Transverse colon (tissue), 4 donors: Measurements from ENCODE around the gene S1PR1. TPM values are rescaled to one million over a fixed set of nuclear protein-coding genes. Genes with fewer than 3 reads are reported as not detected.
A peak's percentile ranks its signal among the peaks of the same experiment; 100 is the strongest.

Source experiments
- DNase-seq: peaks from one replicate; pipeline ENCODE4 v3.0.0-alpha.2; 2019
- H3K27ac ChIP-seq, 4 donors: fragments of 200-600 bp; sonication (generic); 2 replicates each; pipeline ENCODE4 v1.5.1; 2016 to 2018; ENCODE audit warnings: inconsistent platforms in 4 of 4
- H3K27me3 ChIP-seq: fragments of 200-600 bp; sonication (generic); 2 replicates; pipeline ENCODE4 v1.5.1; 2017; ENCODE audit warnings: inconsistent platforms
- H3K36me3 ChIP-seq, 4 donors: fragments of 200-600 bp; sonication (generic); 2 replicates each; pipeline ENCODE4 v1.5.1; 2017 to 2019; ENCODE audit warnings: inconsistent platforms in 4 of 4
- H3K4me1 ChIP-seq, 4 donors: fragments of 200-600 bp; sonication (generic); 2 replicates each; pipeline ENCODE4 v1.5.1; 2017 to 2020; ENCODE audit warnings: inconsistent platforms in 4 of 4
- H3K4me3 ChIP-seq, 4 donors: fragments of 200-600 bp; sonication (generic); 1 replicate in 1 of 4; 2 replicates in 3 of 4; pipeline versions ENCODE4 v1.5.1 to v1.6.1; 2017 to 2019; ENCODE audit warnings: inconsistent platforms in 4 of 4
- H3K9me3 ChIP-seq, 2 donors: fragments of 200-600 bp; sonication (generic); 2 replicates each; pipeline ENCODE4 v1.5.1; 2017 to 2019; ENCODE audit warnings: inconsistent platforms in 2 of 2
- EP300 ChIP-seq: sonication (generic); formaldehyde crosslinking; IDR thresholded peaks from one replicate; pipeline ENCODE4 v1.6.1; 2017; ENCODE audit warnings: antibody characterized with exemption, low read depth
- POLR2A ChIP-seq: fragments of 450-650 bp; IDR thresholded peaks from one replicate; pipeline ENCODE4 v1.6.1; 2016; ENCODE audit warnings: antibody characterized with exemption, mild to moderate bottlenecking, moderate library complexity
- POLR2AphosphoS5 ChIP-seq, 3 donors: sonication (generic); formaldehyde crosslinking; IDR thresholded peaks; one replicate each; pipeline ENCODE4 v1.6.1; 2016; ENCODE audit warnings: antibody characterized with exemption in 3 of 3
- WGBS, 2 donors: methylation state at CpG; one replicate each; pipeline ENCODE4 v1.1.5; 2018; ENCODE audit warnings: low coverage in 1 of 2; 5-methylcytosine and 5-hydroxymethylcytosine counted together
- in situ Hi-C, 4 donors: fragments of 200-750 bp; cut with MboI; loops; one replicate each; pipeline versions ENCODE4 v1.15.0 to v1.15.1; 2017; ENCODE audit warnings: low sequenced_read_pairs in 3 of 4, low pct_ligation_motif_present in 1 of 4, low pct_unique_long_range_greater_than_20kb in 1 of 4
- intact Hi-C: fragments of 100-400 bp; cut with DNase I; formaldehyde crosslinking; loops from one replicate; pipeline ENCODE4 v1.15.1; 2023; ENCODE audit warnings: low total_unique reads
- total RNA-seq, 4 donors: library from RNA; depleted of rRNA; stranded (reverse); fragments of >200 nt; gene quantifications; one replicate each; pipeline ENCODE4 v1.1.0, GENCODE V29; 2016
- TF ChIP-seq, protein P1 (sequence below), 5 experiments: fragments of 200-600 bp in 3 of 5; fragments of 450-650 bp in 2 of 5; sonication (generic) in 3 of 5; IDR thresholded peaks; 1 replicate in 2 of 5; 2 replicates in 3 of 5; pipeline ENCODE4 v1.5.1; 2016 to 2017; ENCODE audit warnings: antibody characterized with exemption in 5 of 5, inconsistent platforms in 3 of 5, mild to moderate bottlenecking in 2 of 5, moderate library complexity in 1 of 5

S1PR1 gene
- total RNA-seq, 4 donors from 2014 or later = 5.6 to 58.1 (median 10.4) TPM

DNA sequence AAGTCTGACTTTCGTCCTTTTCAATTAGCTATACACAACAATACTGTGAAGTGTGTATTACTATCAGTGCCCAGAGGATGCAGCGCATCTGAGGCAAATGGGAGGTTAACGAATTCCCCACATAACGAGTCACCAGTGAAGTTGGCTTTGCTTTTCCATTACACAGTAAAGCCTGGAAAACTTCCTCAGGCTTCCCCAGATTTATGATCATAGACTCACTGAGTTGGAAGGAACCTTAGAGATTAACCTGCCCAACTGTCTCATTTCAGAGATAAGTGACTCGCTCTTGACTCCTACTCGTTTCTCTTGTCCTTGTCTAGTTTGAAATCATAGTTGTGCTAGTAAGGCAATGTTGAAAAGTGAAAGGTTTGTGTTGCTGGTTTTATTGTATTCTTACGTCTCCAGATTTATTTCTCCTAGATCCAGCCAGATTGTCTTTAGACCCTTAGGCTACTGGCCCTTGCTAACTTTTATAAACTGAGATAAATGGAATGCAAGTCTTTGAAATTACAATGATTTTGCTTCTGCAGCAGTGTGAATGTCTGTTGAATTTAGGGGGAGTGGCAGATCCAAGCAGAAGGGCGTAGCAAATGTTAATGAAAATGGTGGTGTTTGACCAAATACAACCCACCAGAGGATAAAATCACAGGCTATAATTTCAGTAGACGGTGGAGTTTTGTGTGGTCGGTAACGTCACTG, 17.3 kb downstream of the S1PR1 start:
- H3K4me1 ChIP-seq = peaks cover 0 to 19% (median 8%) of the 10 kb centered on the region in 4 donors
- no peaks in the 10 kb centered on the region for H3K36me3 ChIP-seq
- 75 to 77% methylated on average over 11 of the region's 11 CpGs for WGBS, 2 donors
- no peaks in the 10 kb centered on the region for H3K27me3 ChIP-seq
- TF ChIP-seq POLR2AphosphoS5 (IDR thresholded peaks at IDR 0.05) = no peak
- no peak for TF ChIP-seq EP300
- TF ChIP-seq, protein P1, sequence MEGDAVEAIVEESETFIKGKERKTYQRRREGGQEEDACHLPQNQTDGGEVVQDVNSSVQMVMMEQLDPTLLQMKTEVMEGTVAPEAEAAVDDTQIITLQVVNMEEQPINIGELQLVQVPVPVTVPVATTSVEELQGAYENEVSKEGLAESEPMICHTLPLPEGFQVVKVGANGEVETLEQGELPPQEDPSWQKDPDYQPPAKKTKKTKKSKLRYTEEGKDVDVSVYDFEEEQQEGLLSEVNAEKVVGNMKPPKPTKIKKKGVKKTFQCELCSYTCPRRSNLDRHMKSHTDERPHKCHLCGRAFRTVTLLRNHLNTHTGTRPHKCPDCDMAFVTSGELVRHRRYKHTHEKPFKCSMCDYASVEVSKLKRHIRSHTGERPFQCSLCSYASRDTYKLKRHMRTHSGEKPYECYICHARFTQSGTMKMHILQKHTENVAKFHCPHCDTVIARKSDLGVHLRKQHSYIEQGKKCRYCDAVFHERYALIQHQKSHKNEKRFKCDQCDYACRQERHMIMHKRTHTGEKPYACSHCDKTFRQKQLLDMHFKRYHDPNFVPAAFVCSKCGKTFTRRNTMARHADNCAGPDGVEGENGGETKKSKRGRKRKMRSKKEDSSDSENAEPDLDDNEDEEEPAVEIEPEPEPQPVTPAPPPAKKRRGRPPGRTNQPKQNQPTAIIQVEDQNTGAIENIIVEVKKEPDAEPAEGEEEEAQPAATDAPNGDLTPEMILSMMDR (IDR thresholded peaks at IDR 0.05) = no peak
- TF ChIP-seq POLR2A = no peak
- intact Hi-C loops (no loop called here), in situ Hi-C loops (no loop called here)
- no peaks in the 10 kb centered on the region for H3K9me3 ChIP-seq
- DNase-seq = no peak
- H3K27ac ChIP-seq = no peak overlapping the region
- H3K4me3 ChIP-seq = no peak overlapping the region

DNA sequence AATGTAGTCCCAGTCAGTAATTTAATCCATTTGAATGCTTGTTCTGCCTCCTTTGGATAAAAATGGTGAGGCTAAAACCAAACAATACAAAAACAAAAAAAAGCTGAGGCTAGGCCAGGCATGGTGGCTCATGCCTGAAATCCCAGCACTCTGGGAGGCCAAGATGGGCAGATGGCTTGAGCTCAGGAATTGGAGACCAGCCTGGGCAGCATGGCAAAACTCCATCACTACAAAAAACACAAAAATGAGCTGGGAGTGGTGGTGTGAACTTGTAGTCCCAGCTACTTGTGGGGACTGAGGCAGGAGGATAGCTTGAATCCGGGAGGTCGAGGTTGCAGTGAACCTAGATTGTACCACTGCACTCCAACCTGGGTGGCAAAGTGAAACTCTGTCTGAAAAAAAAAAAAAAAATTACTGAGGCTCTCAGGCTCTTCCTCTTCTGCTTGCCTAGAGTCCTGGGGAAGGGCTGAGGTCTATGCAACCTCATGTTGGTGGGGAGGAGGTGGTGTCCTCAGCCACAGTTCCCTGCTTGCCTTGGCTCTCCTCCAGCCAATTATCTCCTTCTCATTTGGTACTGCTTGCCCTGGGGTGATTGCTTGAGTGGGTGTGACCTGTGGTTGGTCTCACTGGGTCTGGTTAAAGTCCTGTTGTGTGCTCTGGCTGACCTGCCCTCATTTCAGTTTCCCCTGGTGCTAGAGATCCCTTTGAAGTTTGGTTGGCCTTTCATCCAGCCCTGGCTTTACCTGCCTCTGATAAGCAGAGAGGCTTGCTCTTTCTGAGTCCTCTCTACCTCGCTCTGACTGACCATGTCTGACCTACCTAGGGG, 20.9 kb downstream of the S1PR1 start:
- TF ChIP-seq POLR2A (no peak), EP300 (no peak), POLR2AphosphoS5 (IDR thresholded peaks at IDR 0.05) (no peak)
- TF ChIP-seq, protein P1 (IDR thresholded peaks at IDR 0.05) = no peak
- H3K27ac ChIP-seq = peak overlapping the region in 3 of 4 donors; percentile 18 to 69 (median 57)
- no peak overlapping the region for H3K4me3 ChIP-seq
- H3K9me3 ChIP-seq = no peaks in the 10 kb centered on the region
- in situ Hi-C loops (no loop called here), intact Hi-C loops (no loop called here)
- 78 to 82% methylated on average over 2 to 3 of the region's 3 CpGs for WGBS, 2 donors
- H3K27me3 ChIP-seq = no peaks in the 10 kb centered on the region
- H3K4me1 ChIP-seq = peaks cover 0 to 43% (median 13%) of the 10 kb centered on the region in 4 donors
- no peaks in the 10 kb centered on the region for H3K36me3 ChIP-seq
- peak; percentile 58 for DNase-seq

DNA sequence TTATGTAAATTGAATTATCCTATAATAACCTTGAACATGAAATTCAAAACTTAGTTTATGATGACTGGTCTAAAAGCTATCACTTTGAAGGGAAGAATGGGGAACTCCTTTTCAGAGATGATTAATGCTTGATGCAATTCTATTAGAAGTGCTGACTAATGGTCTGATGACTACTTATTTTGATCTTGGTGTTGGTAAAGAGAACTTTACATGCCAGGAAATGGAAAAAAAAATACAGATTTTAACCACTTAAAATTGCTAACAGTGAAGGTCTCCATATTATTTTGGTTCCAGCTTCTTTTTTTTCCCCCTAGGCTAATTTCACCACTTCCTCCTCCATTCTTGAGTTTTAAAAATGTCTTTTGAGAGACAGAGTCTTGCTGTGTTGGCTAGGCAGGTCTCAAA, 22.9 kb downstream of the S1PR1 start:
- intact Hi-C loops = no loop called here
- Histone ChIP-seq H3K9me3 (no peaks in the 10 kb centered on the region), H3K4me3 (no peak overlapping the region), H3K27ac (peak overlapping the region in 1 of 4 donors; percentile 25), H3K27me3 (no peaks in the 10 kb centered on the region), H3K4me1 (peaks cover 8 to 57% (median 18%) of the 10 kb centered on the region in 4 donors), H3K36me3 (no peaks in the 10 kb centered on the region)
- no peak for DNase-seq
- in situ Hi-C loops = no loop called here
- TF ChIP-seq EP300 (no peak), POLR2A (no peak), POLR2AphosphoS5 (IDR thresholded peaks at IDR 0.05) (no peak)
- TF ChIP-seq, protein P1 (IDR thresholded peaks at IDR 0.05) = no peak

DNA sequence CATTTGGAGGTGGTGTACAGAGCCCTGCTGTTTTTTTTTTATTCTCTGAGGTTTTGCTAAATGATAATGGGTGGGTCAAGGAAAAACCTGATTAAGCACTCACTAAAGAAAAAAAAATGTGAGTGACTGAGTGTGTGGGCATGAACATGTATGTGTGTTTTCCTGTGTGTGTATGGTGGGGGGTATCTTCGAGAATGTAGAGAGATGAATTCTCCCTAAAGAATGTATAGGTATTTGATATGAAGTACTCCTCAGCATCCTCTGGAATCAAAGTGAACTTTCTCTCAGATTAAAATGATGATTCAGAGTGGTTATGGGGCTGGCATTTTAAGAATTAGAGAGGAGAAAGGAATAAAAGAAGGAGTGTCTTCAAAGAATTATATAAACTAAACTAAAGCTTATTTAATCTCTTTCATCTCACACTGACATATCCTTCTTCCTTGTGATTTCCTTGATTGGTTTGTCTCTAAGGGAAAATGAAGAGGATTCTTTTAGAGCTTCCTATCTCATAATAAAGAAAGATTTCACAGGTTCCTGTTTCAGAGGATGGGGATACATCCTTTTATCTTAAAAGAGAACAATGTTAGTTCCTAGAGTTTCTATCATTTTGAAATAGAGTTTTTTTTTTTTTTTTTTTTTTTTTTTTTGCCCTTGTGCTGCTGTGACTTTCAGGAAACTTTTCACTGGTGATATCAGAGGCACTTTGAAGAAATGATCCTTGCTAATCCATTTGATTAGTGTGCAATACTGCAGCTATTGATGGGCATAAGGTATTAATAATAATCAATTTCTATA, 23.9 kb downstream of the S1PR1 start:
- Histone ChIP-seq H3K9me3 (no peaks in the 10 kb centered on the region), H3K27me3 (no peaks in the 10 kb centered on the region), H3K27ac (no peak overlapping the region), H3K4me1 (peaks cover 8 to 60% (median 18%) of the 10 kb centered on the region in 4 donors), H3K36me3 (no peaks in the 10 kb centered on the region), H3K4me3 (no peak overlapping the region)
- in situ Hi-C loops (no loop called here), intact Hi-C loops (no loop called here)
- TF ChIP-seq, protein P1 (IDR thresholded peaks at IDR 0.05) = no peak
- no peak for TF ChIP-seq POLR2A
- no peak for TF ChIP-seq EP300
- no peak for TF ChIP-seq POLR2AphosphoS5 (IDR thresholded peaks at IDR 0.05)
- DNase-seq = no peak
- WGBS, 2 donors = 76 to 88% methylated on average over 1 of the region's 1 CpG
